ENCODE measurements around the gene KNOP1. TPM values are rescaled to one million over a fixed set of nuclear protein-coding genes. Genes with fewer than 3 reads are reported as not detected.

KNOP1 gene
- total and polyA plus RNA-seq, 2 of the 13 experiments (the other 11 are each of a cell fraction or from before 2014, with no cell fraction given): 21.2 to 57.5 TPM

- peaks cover 2% of the 10 kb centered on the region; the same call in 1 of the 2 replicates for H4K20me1 ChIP-seq (ENCODE audit: insufficient read depth, low read length)
- TF ChIP-seq PAF1 (CRISPR knock-in tag; IDR thresholded peaks at IDR 0.05) (no peak), ZNF75D (CRISPR knock-in tag; IDR thresholded peaks at IDR 0.05; ENCODE audit: borderline replicate concordance) (peak; percentile 83; the same call in 1 of the 2 replicates), ZNF615 (CRISPR knock-in tag; IDR thresholded peaks at IDR 0.05; ENCODE audit: borderline replicate concordance) (0 out of 2 replicates have a peak, but pooled peaks have one; percentile 77), ZNF766 (CRISPR knock-in tag; IDR thresholded peaks at IDR 0.05; ENCODE audit: borderline replicate concordance) (no peak), ZSCAN12 (CRISPR knock-in tag; IDR thresholded peaks at IDR 0.05) (no peak), SIX1 (CRISPR knock-in tag; IDR thresholded peaks at IDR 0.05; ENCODE audit: borderline replicate concordance) (no peak), ZNF747 (CRISPR knock-in tag; IDR thresholded peaks at IDR 0.05; ENCODE audit: borderline replicate concordance) (no peak), BCLAF1 (IDR thresholded peaks at IDR 0.05) (no peak), REPIN1 (CRISPR knock-in tag; IDR thresholded peaks at IDR 0.05; ENCODE audit: borderline replicate concordance, low read depth) (no peak), GATAD2A (CRISPR knock-in tag; IDR thresholded peaks at IDR 0.05) (no peak)
- in situ Hi-C loops (cut with HindIII; ENCODE audit: extremely low pct_ligation_motif_present, low pct_unique_long_range_greater_than_20kb) (no loop called here), intact Hi-C loops (cut with micrococcal nuclease; ENCODE audit: unreplicated experiment) (no loop called here)
- FAIRE-seq: no peak
- peaks cover 48 to 64% of the 10 kb centered on the region in 2 experiments for H3K36me3 ChIP-seq (replicated peaks in 1 of 2; ENCODE audit: control insufficient read depth in 1 of 2, insufficient read depth in 2 of 2, low read length in 2 of 2)
- peaks cover 12% of the 10 kb centered on the region for H3K4me1 ChIP-seq (ENCODE audit: insufficient read depth, low read length)
- ChIA-PET POLR2A (interaction anchor here (1.0 kb wide), 1 partner anchor 13 kb away, joined by 4 read pairs; the partner anchor contains the start of genes IQCK and KNOP1), CTCF (ENCODE audit: low intra/inter-chr PET ratio, low total read pairs) (no interaction called here)
- no peaks in the 10 kb centered on the region for H3K27me3 ChIP-seq (ENCODE audit: control insufficient read depth in 1 of 2, insufficient read depth in 2 of 2, low read length in 2 of 2)
- no peak overlapping the region for H3K4me3 ChIP-seq (replicated peaks in 1 of 3; ENCODE audit: insufficient read depth in 1 of 3, low read depth in 2 of 3, low read length in 3 of 3)
- no peak overlapping the region for H3K9ac ChIP-seq (ENCODE audit: insufficient read depth, low read depth, low read length)
- no peak for ATAC-seq
- no peaks in the 10 kb centered on the region for H3K79me2 ChIP-seq (ENCODE audit: insufficient read depth, low read length)
- no peak overlapping the region for H3K27ac ChIP-seq (ENCODE audit: extremely low read length, insufficient read depth, low read length)
- H3K9me3 ChIP-seq (ENCODE audit: low read length): no peaks in the 10 kb centered on the region
- 96% methylated on average over 8 of the region's 8 CpGs for WGBS (ENCODE audit: low lambda C conversion rate)
- BruUV-seq (replicated peaks): no TSS peak
- H2AFZ ChIP-seq (ENCODE audit: low read length): no peak overlapping the region
- H3K4me2 ChIP-seq (ENCODE audit: low read depth, low read length): no peak overlapping the region
- DNase-seq (ENCODE audit: low spot score): no peak
Observed at GRCh38 chr16:19705146-19705501, 12.9 kb downstream of the KNOP1 start.

Measured in HepG2 (cell line).